Measurements from ENCODE around the gene PORCN.
"Not testable (repeated sequence)": the region's sequence is repeated elsewhere in the genome, so short reads cannot be mapped to it uniquely, and the experiment has no call there.

PORCN gene

DNA sequence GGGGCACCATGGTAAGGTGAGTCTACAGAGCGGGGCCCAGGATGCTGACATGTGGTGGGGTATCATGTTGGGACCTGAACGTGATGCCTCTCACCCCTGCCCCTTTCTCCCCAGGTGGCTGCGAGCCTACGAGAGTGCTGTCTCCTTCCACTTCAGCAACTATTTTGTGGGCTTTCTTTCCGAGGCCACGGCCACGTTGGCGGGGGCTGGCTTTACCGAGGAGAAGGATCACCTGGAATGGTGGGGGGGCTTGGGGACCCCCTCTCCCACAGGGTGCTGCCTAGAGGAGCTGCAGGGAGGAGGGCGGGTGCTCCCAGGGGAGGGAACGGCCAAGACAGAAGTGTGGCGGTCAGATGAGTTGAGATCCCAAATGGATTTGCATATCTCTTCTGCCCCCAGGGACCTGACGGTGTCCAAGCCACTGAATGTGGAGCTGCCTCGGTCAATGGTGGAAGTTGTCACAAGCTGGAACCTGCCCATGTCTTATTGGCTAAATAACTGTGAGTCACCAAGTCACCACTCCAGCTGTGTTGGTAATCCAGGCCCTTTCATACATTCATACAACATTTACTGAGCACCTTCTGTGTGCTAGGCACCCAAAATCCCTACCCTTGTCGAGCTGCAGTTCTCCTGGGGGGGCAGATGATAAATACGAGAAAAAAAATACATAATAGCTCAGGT lies 5.5 kb downstream of the PORCN start:
- DNase-seq: no peak

DNA sequence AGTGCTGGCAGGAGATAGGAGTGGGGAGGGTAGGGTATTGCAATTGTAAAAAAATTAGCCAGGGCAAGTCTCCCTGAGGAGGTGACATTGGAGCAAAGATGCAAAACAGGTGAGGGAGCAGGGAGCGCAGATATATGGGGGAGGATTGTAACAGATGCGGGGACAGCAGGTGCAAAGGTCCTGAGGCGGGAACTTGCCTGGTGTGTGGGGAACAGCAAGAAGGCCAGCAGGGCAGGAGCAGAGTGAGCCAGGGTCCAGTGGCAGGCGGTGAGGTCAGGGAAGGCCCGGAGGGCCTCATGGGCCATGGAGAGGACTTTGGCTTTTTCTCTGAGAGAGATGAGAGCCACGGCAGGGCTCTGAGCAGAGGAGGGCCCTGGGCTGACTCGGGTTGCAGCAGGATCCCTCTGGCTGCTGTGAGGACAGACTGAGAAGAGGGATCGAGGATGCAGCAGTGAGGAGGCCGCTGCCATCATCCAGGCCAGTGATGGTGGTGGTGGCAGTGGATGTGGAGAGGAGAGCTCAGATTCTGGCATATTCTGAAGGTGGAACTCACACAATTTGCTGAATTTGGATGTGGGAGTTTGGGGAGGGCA lies 6.2 kb downstream of the PORCN start:
- no peak for DNase-seq

DNA sequence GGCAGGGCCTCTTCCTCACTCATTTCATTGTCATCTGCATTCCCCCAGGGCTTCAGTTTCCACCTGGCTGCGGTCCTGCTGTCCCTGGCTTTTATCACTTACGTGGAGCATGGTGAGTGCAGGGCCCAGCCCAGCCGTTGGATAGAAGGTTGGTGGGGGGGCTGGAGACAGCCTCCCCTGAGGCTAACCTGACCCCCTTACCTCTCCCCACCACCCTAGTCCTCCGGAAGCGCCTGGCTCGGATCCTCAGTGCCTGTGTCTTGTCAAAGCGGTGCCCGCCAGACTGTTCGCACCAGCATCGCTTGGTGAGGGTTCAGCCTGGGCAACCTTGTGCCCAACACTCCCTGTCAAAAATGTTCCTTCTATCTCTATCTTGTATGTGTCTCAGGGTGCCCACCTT lies 7.0 kb downstream of the PORCN start:
- DNase-seq: no peak

DNA sequence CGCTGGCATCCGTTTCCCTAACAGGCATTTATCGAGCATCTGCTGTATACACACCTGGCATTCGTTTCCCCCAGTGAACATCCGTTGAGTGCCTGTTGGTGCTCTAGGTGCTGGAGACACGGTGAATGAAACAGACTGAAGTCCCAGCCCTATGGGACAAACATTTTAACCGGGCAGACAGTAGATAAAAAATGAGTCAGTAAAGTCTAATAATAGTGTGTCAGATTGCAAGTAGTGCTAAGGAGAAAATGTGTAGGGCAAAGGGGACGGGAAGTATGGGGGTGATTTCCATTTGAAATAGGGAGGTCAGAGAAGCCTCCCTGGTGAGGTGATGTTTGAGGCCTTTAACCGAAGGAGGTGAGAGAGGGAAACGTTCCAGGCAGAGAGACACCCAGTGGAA lies 7.5 kb downstream of the PORCN start:
- no peak for DNase-seq

DNA sequence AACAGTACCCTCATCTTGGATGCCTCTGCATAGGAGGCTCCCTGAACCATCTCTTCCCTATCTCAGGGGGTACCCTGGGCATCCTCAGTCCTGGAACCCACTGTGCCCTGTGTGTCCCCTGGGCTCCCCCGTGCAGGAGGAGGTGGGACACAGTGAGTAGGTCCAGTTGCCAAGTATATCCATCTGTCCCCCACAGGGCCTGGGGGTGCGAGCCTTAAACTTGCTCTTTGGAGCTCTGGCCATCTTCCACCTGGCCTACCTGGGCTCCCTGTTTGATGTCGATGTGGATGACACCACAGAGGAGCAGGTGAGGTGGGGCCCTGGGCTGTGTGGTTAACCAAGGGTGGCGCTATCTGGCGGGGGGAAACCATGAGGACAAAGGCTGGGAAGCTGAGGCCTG lies 8.2 kb downstream of the PORCN start:
- DNase-seq: no peak

DNA sequence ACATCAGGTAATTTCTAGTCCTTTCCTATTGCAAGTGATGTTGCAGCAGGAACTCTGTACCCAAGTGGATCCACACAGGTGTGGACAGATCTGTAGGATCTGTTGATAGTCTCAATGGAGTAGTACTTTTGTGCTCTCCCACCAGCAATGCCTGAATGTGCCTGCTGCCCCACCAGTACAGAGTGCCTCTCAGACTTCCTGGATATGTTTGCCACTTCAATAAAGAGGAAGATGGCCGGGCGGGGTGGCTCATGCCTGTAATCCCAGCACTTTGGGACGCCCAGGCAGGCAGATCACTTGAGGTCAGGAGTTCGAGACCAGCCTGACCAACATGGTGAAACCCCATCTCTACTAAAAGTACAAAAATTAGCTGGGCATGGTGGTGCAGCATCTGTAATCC lies 10.7 kb downstream of the PORCN start:
- DNase-seq: not testable (repeated sequence)

DNA sequence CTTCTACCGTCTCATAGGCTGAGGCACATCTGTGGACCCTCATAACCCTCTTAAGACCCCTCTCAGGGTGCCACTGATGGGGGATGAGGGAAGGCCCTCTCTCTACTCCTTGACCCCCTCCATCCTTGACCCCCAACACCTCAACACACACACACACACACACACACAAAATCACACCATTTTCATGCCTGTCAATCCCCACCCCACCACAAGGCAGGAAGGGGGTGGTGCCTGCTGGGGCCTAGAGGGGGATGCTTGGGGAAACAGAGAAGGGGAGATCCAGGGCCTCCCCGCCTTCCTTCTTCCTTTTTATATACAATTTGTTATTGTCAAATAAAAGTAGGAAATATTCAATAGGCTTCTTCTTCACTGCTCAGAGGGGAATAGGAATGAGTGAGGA lies 11.7 kb downstream of the PORCN start:
- no peak for DNase-seq

DNA sequence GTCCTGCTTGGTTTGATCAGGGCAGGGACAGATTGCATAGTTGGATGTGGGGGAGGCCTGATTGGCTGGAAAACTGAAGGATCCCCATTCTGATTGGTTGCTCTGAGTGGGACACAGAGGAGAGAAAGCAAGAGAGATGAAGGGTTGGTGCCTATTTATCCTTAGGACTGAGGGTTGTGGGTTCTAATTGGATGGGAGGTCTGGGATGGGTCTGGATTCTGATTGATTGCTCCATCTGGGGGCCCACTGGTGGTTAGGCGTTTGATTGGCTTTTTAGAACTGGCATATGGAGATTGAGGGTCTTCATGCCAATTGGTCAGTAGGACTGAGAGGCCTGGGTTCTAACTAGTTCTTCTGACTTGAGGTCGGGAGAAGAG lies 12.2 kb downstream of the PORCN start:
- DNase-seq: no peak

DNA sequence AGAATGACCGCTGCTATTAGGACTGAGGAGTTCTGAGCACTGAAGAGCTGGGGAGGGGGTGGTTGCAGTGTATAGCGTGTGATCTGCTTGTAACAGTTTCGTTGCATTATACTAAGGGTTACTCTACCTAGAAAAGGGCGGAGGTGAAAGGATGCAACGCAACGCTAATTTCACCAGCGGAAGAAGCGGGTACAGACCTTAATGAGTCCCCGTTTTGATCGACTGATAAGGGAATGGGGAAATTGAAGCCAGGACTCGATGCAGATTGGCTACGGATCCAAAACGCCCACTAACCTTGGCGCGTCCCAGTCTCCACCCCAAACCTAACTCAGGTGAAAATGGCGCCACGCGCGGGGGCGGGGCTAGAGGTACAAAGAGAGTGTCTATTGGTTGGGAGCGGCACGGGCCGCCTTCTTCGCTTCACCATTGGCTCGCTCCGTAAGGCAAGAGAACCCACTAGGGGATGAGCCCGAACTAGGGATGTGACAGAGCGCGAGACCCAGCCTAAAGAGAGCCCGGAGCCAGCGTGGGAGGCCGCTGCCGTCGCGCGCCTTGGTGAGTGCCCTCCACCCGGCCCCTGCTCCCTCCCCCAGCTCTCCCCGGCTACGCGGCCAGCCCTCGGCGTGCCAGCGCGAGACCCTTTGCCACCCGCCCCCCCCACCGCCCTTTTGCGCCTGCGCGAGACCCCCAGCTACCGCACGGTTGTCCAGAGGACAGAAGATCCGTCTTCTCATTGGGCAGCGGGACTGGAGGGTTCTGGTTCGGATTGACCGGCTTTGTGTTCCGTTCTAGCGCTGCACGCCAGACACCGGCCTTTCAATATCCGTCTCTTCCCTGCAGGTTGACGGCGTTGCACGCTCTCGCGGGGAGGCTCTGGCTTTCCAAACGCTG lies 12.8 kb downstream of the PORCN start, which contains the start of gene EBP:
TSS of gene EBP (plus strand) at position 456 of the 891 bp plus-strand sequence. CDS start 1,964 bp downstream, outside the sequence.
- peak; percentile 89 for DNase-seq

DNA sequence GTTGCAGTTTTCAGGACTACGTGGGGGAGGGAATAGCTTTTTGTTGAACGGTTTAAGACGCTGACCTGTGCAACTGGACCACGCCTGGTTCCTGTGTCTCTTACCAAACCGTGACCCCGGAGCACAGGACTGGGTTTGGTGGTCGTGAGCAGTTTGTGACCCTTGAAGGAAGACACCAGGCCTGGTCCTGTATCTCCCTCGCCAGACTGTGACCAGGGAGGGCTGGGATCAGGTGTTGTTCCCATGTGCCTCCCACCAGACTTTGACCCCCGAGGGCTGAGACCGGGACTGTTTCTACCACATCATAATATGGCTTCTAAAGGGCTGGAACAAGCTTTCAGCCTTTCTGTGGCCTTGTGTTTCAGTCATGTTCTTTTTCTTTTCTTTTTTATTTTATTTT lies 13.5 kb downstream of the PORCN start:
- DNase-seq: no peak

DNA sequence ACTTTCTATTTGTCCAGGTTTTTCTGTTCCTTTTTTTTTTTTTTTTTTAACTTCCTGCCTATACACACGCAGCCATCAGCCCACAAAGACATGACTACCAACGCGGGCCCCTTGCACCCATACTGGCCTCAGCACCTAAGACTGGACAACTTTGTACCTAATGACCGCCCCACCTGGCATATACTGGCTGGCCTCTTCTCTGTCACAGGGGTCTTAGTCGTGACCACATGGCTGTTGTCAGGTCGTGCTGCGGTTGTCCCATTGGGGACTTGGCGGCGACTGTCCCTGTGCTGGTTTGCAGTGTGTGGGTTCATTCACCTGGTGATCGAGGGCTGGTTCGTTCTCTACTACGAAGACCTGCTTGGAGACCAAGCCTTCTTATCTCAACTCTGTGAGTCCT lies 14.9 kb downstream of the PORCN start:
- no peak for DNase-seq

DNA sequence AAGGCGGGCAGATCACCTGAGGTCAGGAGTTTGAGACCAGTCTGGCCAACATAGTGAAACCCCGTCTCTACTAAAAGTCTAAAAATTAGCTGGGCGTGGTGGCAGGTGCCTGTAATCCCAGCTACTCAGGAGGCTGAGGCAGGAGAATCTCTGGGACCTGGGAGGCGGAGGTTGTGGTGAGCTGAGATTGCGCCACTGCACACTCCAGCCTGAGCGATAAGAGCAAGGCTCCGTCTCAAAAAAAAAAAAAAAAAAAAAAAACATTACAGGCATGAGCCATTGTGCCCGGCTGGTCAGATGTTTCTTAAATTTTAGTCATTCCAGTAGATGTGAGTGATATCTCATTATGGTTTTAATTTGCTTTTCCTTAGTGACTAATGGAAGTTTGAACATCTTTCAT lies 17.1 kb downstream of the PORCN start:
- not testable (repeated sequence) for DNase-seq

DNA sequence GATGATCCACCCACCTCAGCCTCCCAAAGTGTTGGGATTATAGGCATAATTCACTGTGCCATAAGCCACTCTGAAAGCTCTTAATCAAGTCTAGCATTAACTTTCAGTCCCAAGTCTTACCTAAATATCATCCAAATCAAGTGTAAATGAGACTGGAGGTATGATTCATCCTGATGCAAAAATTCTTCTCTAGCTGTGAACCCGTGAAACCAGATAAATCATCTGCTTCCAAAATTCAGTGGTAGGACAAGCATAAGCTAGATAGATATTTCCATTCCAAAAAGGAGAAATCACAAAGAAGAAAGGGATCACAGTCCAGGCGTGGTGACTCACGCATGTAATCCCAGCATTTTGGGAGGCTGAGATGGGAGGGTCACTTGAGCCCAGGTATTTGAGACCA lies 21.9 kb downstream of the PORCN start:
- DNase-seq: no peak

DNA sequence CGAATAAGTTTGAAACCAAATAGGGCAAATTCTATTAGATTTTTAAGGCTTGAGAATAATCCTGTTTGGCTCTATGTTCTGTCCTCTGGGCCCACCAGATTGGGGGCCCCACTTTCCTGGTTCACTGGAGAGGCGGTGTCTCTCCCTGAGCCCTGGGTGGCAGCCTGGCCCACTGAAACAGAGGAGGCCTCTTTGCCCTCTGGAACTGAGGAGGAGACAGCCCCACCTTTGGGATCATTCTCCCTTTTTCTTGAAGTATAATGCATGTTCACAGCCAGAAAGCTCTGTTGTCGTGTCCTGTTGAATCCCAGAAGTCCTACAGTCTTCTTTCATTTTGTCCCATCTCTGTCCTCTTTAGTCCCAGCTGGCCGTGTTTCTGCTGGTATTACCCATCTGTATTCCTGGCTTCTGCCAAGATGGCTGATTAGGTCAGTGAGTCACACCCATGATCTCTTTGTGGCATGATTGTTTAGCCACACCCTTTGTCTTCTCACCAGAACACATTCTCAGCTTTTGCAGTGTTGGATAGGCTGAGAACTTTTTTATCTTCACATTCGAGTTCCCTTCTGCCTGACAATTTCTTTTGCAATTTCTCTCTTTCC lies 22.7 kb downstream of the PORCN start:
- DNase-seq: no peak

DNA sequence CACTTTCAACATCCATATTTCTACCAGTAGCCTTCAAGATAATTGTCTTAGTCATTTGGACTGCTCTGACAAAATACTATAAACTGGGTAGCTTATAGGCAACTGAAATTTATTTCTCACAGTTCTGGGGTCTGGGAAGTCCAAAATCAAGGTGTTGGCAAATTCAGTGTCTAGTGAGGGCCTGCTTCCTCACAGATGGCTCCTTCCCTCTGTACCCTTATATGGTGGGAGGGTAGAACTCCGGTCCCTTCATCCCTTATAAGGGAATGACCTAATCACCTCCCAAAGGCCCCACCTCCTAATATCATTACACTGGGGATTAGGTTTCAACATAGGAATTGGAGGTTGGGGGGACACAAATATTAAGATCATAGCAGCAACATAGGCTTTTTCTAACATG lies 23.4 kb downstream of the PORCN start:
- no peak for DNase-seq

DNA sequence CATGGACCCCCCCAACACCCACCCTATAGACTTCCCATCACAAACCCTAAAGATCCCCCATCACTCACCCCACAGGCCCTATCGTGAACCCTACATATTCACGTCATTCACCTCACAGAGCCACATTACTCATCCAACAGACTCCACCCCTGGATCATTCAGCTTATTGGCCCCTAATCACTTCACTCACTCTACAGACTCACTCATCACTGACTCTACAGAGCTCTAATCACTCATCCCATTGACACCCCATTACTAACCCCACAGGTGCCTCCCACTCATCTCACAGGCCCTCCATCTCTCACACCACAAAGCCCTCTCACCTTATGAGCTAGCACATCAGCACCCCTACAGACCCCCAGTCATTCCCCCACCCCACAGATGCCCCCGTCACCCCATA lies 24.4 kb downstream of the PORCN start:
- DNase-seq: no peak

DNA sequence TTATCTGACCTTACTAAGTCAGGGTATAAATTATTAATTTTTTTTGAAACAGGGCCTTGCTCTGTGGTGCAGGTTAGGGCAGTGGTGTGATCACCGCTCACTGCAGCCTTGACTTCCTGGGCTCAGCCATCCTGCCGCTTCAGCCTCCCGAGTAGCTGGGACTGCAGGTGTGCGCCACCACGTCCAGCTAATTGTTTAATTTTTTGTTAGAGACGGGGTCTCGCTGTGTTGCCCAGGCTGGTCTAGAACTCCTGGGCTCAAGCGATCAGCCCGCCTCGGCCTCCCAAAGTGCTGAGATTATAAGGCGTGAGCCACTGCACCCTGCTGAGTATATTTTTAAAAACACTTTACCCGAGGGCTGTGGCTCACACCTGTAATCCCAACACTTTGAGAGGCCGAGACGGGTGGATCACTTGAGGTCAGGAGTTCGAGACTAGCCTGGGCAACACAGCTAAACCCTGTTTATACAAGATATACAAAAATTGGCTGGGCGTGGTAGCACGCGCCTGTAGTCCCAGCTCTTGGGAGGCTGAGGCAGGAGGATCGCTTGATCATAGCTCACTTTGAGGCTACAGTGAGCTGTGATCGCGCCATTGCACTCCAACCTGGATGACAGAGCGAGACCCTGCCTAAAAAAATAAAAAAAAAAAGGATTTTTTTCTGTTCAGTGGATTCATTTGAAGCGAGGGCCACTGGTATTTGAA lies 30.0 kb downstream of the PORCN start:
- DNase-seq: no peak

DNA sequence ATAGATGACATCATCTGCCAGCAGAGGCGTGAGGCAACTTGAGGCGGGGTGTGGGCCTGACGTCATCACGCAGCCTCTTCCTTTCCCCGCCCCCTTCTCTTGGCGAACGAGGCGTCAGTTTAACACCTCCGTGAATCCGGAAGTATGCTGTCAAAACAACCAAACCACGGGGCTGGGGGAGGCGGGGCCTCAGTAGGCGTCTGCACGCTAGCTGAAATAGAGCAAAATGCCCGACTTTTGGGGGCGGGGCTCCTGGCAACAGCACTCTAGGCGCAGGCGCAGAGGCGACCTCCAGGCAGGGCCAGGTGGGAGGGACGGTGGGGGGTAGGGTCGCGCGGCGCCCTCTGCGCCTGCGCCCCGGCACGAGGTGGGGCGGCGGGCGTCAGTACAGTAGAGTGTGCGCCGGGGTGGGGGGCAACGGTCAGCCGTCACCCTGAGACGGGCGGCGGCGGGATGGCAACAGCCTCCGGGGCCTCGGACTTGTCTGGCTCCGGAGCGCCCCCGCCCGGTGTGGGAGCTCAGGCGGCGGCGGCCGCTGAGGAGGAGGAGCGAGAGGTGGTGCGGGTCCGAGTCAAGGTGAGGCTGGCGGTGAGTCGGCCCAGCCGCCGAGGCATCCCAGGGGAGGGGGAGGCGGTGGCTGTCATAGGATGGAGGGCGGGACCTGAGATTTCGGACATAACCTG lies 30.7 kb downstream of the PORCN start, which contains the start of gene TBC1D25:
TSS of gene TBC1D25 (plus strand) at position 370 of the 683 bp plus-strand sequence. CDS start at position 454, 84 bp downstream.
- DNase-seq: peak; percentile 96

DNA sequence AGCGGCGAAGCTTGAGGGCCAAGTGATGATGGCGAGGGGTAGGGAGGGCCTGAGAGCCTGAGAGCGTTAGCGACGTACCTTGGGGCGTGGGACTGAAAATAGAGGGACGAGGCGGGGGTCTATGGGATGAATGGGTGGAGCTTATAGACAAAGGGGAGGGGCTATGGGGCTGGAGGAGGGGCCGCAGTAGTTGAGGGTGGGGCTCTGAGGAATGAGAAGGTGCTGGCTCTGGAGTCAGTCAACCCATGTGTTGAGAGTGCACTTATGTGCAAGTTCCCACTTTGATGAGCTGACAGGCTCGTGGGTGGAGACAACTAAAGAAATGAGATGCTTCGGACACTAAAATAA lies 31.2 kb downstream of the PORCN start:
- no peak for DNase-seq

DNA sequence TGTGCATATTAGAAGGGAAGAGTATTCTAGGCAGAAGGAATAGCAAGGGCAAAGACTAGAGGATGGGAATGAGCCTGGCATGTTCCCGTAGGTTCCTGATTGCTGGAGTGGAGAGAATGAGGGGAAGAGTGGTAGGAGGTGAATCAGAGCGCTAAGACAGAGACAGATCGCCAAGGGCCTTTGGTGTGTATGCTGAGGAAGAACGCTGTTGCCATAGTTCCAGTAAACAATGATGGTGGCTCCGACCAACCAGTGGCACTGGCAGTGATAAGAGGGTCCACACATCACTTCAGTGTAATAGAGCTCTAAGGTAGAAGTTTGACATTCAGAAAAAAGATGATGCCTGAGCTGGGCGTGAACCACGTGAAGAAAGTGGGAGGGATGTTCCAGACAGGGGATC lies 31.7 kb downstream of the PORCN start:
- no peak for DNase-seq

DNA sequence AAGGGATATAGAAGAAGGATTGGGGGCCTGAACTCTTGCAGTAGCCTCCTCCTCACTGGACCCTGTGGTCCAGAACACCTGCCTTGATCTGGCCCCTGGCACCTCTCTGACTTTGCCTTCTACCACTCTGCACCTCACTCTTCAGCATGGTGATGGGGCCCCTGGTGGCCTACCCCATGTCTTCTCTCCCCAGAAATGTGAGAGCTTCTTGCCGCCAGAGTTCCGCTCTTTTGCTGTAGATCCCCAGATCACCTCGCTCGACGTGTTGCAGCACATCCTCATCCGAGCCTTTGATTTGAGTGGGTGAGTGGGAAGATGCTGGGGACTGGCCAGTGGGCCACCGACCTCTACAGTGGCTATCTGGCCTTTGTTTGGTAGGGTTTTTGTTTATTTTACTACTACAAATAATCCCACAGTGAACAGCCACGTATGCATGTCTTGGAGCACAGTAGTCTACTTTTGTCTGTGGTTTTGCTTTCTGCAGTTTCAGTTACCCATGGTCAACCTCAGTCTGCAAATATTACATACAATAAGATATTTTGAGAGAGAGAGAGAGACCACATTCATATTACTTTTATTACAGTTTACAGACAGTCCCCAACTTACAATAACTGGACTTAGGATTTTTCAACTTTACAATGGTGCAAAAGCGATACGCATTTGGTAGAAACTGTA lies 32.5 kb downstream of the PORCN start:
- DNase-seq: no peak

DNA sequence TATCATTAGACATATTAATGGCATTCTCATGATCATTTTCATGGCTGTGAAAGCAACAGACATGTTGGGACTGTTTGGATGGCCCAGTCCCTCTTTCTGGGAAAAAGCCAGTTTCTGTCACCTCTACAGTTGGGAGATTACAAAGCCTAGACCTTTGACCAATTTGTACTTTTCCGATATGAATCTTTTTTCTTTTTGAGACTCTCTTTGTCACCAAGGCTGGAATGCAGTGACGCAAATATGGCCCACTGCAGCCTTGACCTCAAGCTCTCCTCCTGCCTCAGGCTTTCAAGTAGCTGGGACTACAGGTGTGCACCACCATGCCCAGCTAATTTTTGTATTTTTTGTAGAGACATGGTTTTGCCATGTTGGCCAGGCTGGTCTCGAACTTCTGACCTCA lies 40.1 kb downstream of the PORCN start:
- DNase-seq: no peak
